Ascending aorta (tissue), 2 donors: ENCODE results near the gene FBLN1. TPM values are rescaled to one million over a fixed set of nuclear protein-coding genes. Genes with fewer than 3 reads are reported as not detected.

Experiments used
- DNase-seq, 2 donors: peaks; one replicate each; pipeline ENCODE4 v3.0.0-alpha.2; 2019; ENCODE audit warnings: low spot score in 2 of 2
- H3K27ac ChIP-seq, 2 donors: fragments of 200-600 bp; sonication (generic); one replicate each; pipeline ENCODE4 v1.5.1; 2016 to 2017; ENCODE audit warnings: mild to moderate bottlenecking in 1 of 2
- H3K27me3 ChIP-seq: fragments of 200-600 bp; sonication (generic); one replicate; pipeline ENCODE4 v1.5.1; 2017
- H3K36me3 ChIP-seq, 2 donors: fragments of 200-600 bp; sonication (generic); one replicate each; pipeline ENCODE4 v1.5.1; 2016
- H3K4me1 ChIP-seq, 2 donors: fragments of 200-600 bp; sonication (generic); one replicate each; pipeline ENCODE4 v1.5.1; 2016 to 2017; ENCODE audit warnings: mild to moderate bottlenecking in 1 of 2
- H3K4me3 ChIP-seq, 2 donors: fragments of 200-600 bp; sonication (generic); one replicate each; pipeline ENCODE4 v1.5.1; 2016 to 2017; ENCODE audit warnings: mild to moderate bottlenecking in 1 of 2
- H3K9me3 ChIP-seq, 2 donors: fragments of 200-600 bp; sonication (generic); one replicate each; pipeline ENCODE4 v1.5.1; 2016
- CTCF ChIP-seq, 3 experiments: fragments of 200-600 bp in 2 of 3; fragments of 450-650 bp in 1 of 3; sonication (generic) in 2 of 3; IDR thresholded peaks; one replicate each; pipeline ENCODE4 v1.5.1; 2016 to 2019; ENCODE audit warnings: antibody characterized with exemption in 3 of 3, mild to moderate bottlenecking in 1 of 3, moderate library complexity in 1 of 3
- intact Hi-C: fragments of 100-400 bp; cut with DNase I; formaldehyde crosslinking; loops from one replicate; pipeline ENCODE4 v1.15.1; 2023
- total RNA-seq: library from RNA; depleted of rRNA; stranded (reverse); fragments of >200 nt; gene quantifications from one replicate; pipeline ENCODE4 v1.1.0, GENCODE V29; 2016

The FBLN1 gene
- total RNA-seq, 1 donor from 2014 or later = 580 TPM

- Histone ChIP-seq H3K4me3 (no peak overlapping the region), H3K4me1 (no peaks in the 10 kb centered on the region), H3K36me3 (no peaks in the 10 kb centered on the region), H3K27me3 (no peaks in the 10 kb centered on the region), H3K27ac (no peak overlapping the region), H3K9me3 (no peaks in the 10 kb centered on the region)
- intact Hi-C loops = no loop called here
- no peak for DNase-seq
- TF ChIP-seq CTCF (IDR thresholded peaks at IDR 0.05) = no peak
These were observed 126.9 kb downstream of the FBLN1 start for GRCh38 chr22:45629469-45630089.

- no peaks in the 10 kb centered on the region for H3K27me3 ChIP-seq
- H3K27ac ChIP-seq = no peak overlapping the region
- DNase-seq = no peak
- no peak overlapping the region for H3K4me3 ChIP-seq
- no peaks in the 10 kb centered on the region for H3K36me3 ChIP-seq
- TF ChIP-seq CTCF (IDR thresholded peaks at IDR 0.05) = no peak
- no peaks in the 10 kb centered on the region for H3K4me1 ChIP-seq
- H3K9me3 ChIP-seq = no peaks in the 10 kb centered on the region
- intact Hi-C loops = no loop called here
These were observed 127.8 kb downstream of the FBLN1 start for GRCh38 chr22:45630436-45630835.

GRCh38 chr22:45631140-45631840 lies 128.6 kb downstream of the FBLN1 start:
- DNase-seq = no peak

GRCh38 chr22:45631841-45632238 lies 129.2 kb downstream of the FBLN1 start:
- Histone ChIP-seq H3K27me3 (no peaks in the 10 kb centered on the region), H3K27ac (no peak overlapping the region), H3K4me3 (no peak overlapping the region), H3K9me3 (no peaks in the 10 kb centered on the region), H3K4me1 (no peaks in the 10 kb centered on the region), H3K36me3 (no peaks in the 10 kb centered on the region)
- DNase-seq = no peak
- intact Hi-C loops = no loop called here
- no peak for TF ChIP-seq CTCF (IDR thresholded peaks at IDR 0.05)

More at GRCh38 chr22:45631140-45631840, 128.6 kb downstream of the FBLN1 start:
- no peaks in the 10 kb centered on the region for H3K36me3 ChIP-seq
- intact Hi-C loops = no loop called here
- H3K9me3 ChIP-seq = no peaks in the 10 kb centered on the region
- no peaks in the 10 kb centered on the region for H3K27me3 ChIP-seq
- H3K4me3 ChIP-seq = no peak overlapping the region
- H3K27ac ChIP-seq = no peak overlapping the region
- no peaks in the 10 kb centered on the region for H3K4me1 ChIP-seq
- no peak for TF ChIP-seq CTCF (IDR thresholded peaks at IDR 0.05)

GRCh38 chr22:45632791-45633515 lies 130.3 kb downstream of the FBLN1 start:
- H3K36me3 ChIP-seq = no peaks in the 10 kb centered on the region
- no peaks in the 10 kb centered on the region for H3K27me3 ChIP-seq
- no peak for TF ChIP-seq CTCF (IDR thresholded peaks at IDR 0.05)
- H3K9me3 ChIP-seq = no peaks in the 10 kb centered on the region
- intact Hi-C loops = no loop called here
- no peak overlapping the region for H3K27ac ChIP-seq
- no peaks in the 10 kb centered on the region for H3K4me1 ChIP-seq
- no peak overlapping the region for H3K4me3 ChIP-seq
- DNase-seq = no peak
